ENCODE results near the gene CFAP299. TPM values are rescaled to one million over a fixed set of nuclear protein-coding genes. Genes with fewer than 3 reads are reported as not detected.

CFAP299 gene
- total and polyA plus RNA-seq, 2 of the 13 experiments (the other 11 are each of a cell fraction or from before 2014, with no cell fraction given): not detected

GRCh38 chr4:80365928-80366327, 30.4 kb downstream of the CFAP299 start:
- BruUV-seq (replicated peaks): no TSS peak
- Histone ChIP-seq H3K4me2 (ENCODE audit: low read depth, low read length) (no peak overlapping the region), H3K9ac (ENCODE audit: insufficient read depth, low read depth, low read length) (no peak overlapping the region), H3K4me3 (replicated peaks in 1 of 3; ENCODE audit: insufficient read depth in 1 of 3, low read depth in 2 of 3, low read length in 3 of 3) (no peak overlapping the region), H3K79me2 (ENCODE audit: insufficient read depth, low read length) (no peaks in the 10 kb centered on the region), H3K27me3 (ENCODE audit: control insufficient read depth in 1 of 2, insufficient read depth in 2 of 2, low read length in 2 of 2) (no peaks in the 10 kb centered on the region), H4K20me1 (ENCODE audit: insufficient read depth, low read length) (no peaks in the 10 kb centered on the region), H2AFZ (ENCODE audit: low read length) (no peak overlapping the region), H3K4me1 (ENCODE audit: insufficient read depth, low read length) (no peaks in the 10 kb centered on the region), H3K36me3 (replicated peaks in 1 of 2; ENCODE audit: control insufficient read depth in 1 of 2, insufficient read depth in 2 of 2, low read length in 2 of 2) (no peaks in the 10 kb centered on the region), H3K9me3 (ENCODE audit: low read length) (peaks cover 7% of the 10 kb centered on the region), H3K27ac (ENCODE audit: extremely low read length, insufficient read depth, low read length) (no peak overlapping the region)
- ATAC-seq (peak; percentile 86), DNase-seq (ENCODE audit: low spot score) (peak; percentile 23), FAIRE-seq (no peak)
- WGBS (ENCODE audit: low lambda C conversion rate): 0% methylated on average over 1 of the region's 1 CpG
- ChIA-PET CTCF (ENCODE audit: low intra/inter-chr PET ratio, low total read pairs) (interaction anchor here (1.3 to 2.3 kb wide), 3 partner anchors 624 to 686 kb away, joined by 5 to 7 read pairs (median 6); no protein-coding TSS in a partner anchor), POLR2A (no interaction called here)
- in situ Hi-C loops (cut with HindIII; ENCODE audit: extremely low pct_ligation_motif_present, low pct_unique_long_range_greater_than_20kb): loop anchor here (5.0 kb wide), 1 partner anchor 671 kb away; no protein-coding TSS in a partner anchor
- intact Hi-C loops (cut with micrococcal nuclease; ENCODE audit: unreplicated experiment): loop anchor here (1.0 kb wide), 2 partner anchors 624 to 686 kb away; no protein-coding TSS in a partner anchor
- TF ChIP-seq, protein P1, sequence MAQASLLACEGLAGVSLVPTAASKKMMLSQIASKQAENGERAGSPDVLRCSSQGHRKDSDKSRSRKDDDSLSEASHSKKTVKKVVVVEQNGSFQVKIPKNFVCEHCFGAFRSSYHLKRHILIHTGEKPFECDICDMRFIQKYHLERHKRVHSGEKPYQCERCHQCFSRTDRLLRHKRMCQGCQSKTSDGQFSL (CRISPR knock-in tag; IDR thresholded peaks at IDR 0.05): no peak
- no peak for TF ChIP-seq IRF1 (CRISPR knock-in tag; IDR thresholded peaks at IDR 0.05; ENCODE audit: low read depth)
- TF ChIP-seq ZNF615 (CRISPR knock-in tag; IDR thresholded peaks at IDR 0.05; ENCODE audit: borderline replicate concordance): no peak
- TF ChIP-seq NR1H2 (CRISPR knock-in tag; IDR thresholded peaks at IDR 0.05; ENCODE audit: borderline replicate concordance, low read depth): no peak
- no peak for TF ChIP-seq POGZ (CRISPR knock-in tag; IDR thresholded peaks at IDR 0.05)
- TF ChIP-seq, protein P2, sequence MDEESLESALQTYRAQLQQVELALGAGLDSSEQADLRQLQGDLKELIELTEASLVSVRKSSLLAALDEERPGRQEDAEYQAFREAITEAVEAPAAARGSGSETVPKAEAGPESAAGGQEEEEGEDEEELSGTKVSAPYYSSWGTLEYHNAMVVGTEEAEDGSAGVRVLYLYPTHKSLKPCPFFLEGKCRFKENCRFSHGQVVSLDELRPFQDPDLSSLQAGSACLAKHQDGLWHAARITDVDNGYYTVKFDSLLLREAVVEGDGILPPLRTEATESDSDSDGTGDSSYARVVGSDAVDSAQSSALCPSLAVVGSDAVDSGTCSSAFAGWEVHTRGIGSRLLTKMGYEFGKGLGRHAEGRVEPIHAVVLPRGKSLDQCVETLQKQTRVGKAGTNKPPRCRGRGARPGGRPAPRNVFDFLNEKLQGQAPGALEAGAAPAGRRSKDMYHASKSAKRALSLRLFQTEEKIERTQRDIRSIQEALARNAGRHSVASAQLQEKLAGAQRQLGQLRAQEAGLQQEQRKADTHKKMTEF (CRISPR knock-in tag; IDR thresholded peaks at IDR 0.05): no peak
- peak; percentile 34; the same call in 1 of the 2 replicates for TF ChIP-seq SMC3 (IDR thresholded peaks at IDR 0.05; ENCODE audit: low read length)
- TF ChIP-seq CTCF (CRISPR knock-in tag; IDR thresholded peaks at IDR 0.05): peak; percentile 71
- no peak for TF ChIP-seq ZSCAN30 (CRISPR knock-in tag; IDR thresholded peaks at IDR 0.05)
- no peak for TF ChIP-seq FOXA1 (IDR thresholded peaks at IDR 0.05)
- TF ChIP-seq FOXA1 (CRISPR knock-in tag; IDR thresholded peaks at IDR 0.05): peak; percentile 45; the same call in 1 of the 2 replicates
- 0 out of 2 replicates have a peak, but pooled peaks have one; percentile 20 for TF ChIP-seq FOXA3 (CRISPR knock-in tag; IDR thresholded peaks at IDR 0.05)
- TF ChIP-seq, protein P3, sequence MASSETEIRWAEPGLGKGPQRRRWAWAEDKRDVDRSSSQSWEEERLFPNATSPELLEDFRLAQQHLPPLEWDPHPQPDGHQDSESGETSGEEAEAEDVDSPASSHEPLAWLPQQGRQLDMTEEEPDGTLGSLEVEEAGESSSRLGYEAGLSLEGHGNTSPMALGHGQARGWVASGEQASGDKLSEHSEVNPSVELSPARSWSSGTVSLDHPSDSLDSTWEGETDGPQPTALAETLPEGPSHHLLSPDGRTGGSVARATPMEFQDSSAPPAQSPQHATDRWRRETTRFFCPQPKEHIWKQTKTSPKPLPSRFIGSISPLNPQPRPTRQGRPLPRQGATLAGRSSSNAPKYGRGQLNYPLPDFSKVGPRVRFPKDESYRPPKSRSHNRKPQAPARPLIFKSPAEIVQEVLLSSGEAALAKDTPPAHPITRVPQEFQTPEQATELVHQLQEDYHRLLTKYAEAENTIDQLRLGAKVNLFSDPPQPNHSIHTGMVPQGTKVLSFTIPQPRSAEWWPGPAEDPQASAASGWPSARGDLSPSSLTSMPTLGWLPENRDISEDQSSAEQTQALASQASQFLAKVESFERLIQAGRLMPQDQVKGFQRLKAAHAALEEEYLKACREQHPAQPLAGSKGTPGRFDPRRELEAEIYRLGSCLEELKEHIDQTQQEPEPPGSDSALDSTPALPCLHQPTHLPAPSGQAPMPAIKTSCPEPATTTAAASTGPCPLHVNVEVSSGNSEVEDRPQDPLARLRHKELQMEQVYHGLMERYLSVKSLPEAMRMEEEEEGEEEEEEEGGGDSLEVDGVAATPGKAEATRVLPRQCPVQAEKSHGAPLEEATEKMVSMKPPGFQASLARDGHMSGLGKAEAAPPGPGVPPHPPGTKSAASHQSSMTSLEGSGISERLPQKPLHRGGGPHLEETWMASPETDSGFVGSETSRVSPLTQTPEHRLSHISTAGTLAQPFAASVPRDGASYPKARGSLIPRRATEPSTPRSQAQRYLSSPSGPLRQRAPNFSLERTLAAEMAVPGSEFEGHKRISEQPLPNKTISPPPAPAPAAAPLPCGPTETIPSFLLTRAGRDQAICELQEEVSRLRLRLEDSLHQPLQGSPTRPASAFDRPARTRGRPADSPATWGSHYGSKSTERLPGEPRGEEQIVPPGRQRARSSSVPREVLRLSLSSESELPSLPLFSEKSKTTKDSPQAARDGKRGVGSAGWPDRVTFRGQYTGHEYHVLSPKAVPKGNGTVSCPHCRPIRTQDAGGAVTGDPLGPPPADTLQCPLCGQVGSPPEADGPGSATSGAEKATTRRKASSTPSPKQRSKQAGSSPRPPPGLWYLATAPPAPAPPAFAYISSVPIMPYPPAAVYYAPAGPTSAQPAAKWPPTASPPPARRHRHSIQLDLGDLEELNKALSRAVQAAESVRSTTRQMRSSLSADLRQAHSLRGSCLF (CRISPR knock-in tag; IDR thresholded peaks at IDR 0.05; ENCODE audit: borderline replicate concordance): no peak
- TF ChIP-seq TCF7 (IDR thresholded peaks at IDR 0.05; ENCODE audit: low read depth): no peak
- TF ChIP-seq ZNF562 (CRISPR knock-in tag; IDR thresholded peaks at IDR 0.05; ENCODE audit: borderline replicate concordance): no peak

Measured in HepG2 (cell line).